Stimulated activated naive CD8-positive, alpha-beta T cell treated with anti-CD3 and anti-CD28 coated beads, Interleukin-15, amount 100 ng/mL, for 72 hours (primary cell): ENCODE data around the gene IL1RAPL1.

ENCODE experiments used
- ATAC-seq: fragments of 150-1000 bp; cut with Tn5 transposase; 2 replicates; pipeline ENCODE4 v1.10.0; 2021; ENCODE audit warnings: mild to moderate bottlenecking, moderate library complexity
- DNase-seq, 2 donors: peaks; one replicate each; pipeline ENCODE4 v3.0.0; 2021 to 2022
- H3K27ac Mint-ChIP-seq, 2 donors: one replicate each; pipeline ENCODE4 v1.8.0; 2022; ENCODE audit warnings: mild to moderate bottlenecking in 2 of 2, mixed read lengths in 2 of 2, moderate library complexity in 2 of 2
- H3K27me3 Mint-ChIP-seq: one replicate; pipeline ENCODE4 v1.8.0; 2022; ENCODE audit warnings: mixed read lengths
- H3K4me1 Mint-ChIP-seq: one replicate; pipeline ENCODE4 v1.8.0; 2022; ENCODE audit warnings: mild to moderate bottlenecking, mixed read lengths
- H3K4me3 Mint-ChIP-seq, 2 donors: one replicate each; pipeline ENCODE4 v1.8.0; 2022; ENCODE audit warnings: mild to moderate bottlenecking in 2 of 2, mixed read lengths in 2 of 2, moderate library complexity in 1 of 2
- H3K9me3 Mint-ChIP-seq, 2 donors: one replicate each; pipeline ENCODE4 v1.8.0; 2022; ENCODE audit warnings: mixed read lengths in 2 of 2

The IL1RAPL1 gene

DNA sequence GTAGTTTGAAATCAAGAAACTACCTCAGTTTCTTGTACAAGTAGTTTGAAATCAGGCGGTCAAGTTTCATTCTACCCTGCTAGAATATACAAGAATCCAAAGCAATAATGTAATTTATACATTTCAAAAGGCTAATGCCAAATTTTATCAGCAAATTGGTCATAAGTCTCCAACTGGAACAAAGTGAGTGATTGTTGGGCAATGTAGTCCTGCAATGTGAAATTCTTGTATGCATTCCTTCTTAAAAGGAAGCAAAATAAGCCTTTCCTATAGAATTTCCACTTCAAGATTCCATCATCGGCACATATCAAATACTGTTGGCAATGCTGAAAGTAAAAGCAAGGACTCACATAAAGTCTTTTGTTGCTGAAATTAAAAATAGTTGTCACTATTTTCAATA, 334.9 kb downstream of the IL1RAPL1 start:
- Mint-ChIP-seq H3K27me3 (no peaks in the 10 kb centered on the region), H3K4me3 (no peak overlapping the region), H3K9me3 (peaks cover 0 to under 1% of the 10 kb centered on the region in 2 donors), H3K27ac (no peak overlapping the region), H3K4me1 (no peaks in the 10 kb centered on the region)
- no peak for DNase-seq
- no peak for ATAC-seq

DNA sequence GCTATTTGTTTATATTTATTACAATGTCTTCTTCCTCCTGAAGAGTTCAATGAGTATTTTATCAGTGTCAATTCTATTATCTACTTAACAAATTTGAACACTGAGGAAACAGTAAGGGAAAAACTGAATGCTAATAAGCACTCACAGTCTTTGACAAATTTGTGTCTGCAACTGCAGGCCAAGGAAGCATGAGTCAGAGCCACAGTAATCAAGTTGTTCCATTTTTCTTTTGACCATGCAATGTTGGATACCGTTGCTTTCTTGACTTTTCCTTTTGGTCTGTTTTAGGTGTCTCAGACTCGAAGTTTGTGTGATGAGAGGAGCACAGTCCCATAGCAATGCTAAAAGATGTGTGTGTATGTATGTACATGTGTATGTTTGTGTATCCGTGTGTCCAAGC, 359.6 kb downstream of the IL1RAPL1 start:
- H3K4me3 Mint-ChIP-seq, result no peak overlapping the region
- H3K9me3 Mint-ChIP-seq, result no peaks in the 10 kb centered on the region
- H3K4me1 Mint-ChIP-seq, result no peaks in the 10 kb centered on the region
- no peak overlapping the region for H3K27ac Mint-ChIP-seq
- DNase-seq (no peak), ATAC-seq (no peak)
- no peaks in the 10 kb centered on the region for H3K27me3 Mint-ChIP-seq

DNA sequence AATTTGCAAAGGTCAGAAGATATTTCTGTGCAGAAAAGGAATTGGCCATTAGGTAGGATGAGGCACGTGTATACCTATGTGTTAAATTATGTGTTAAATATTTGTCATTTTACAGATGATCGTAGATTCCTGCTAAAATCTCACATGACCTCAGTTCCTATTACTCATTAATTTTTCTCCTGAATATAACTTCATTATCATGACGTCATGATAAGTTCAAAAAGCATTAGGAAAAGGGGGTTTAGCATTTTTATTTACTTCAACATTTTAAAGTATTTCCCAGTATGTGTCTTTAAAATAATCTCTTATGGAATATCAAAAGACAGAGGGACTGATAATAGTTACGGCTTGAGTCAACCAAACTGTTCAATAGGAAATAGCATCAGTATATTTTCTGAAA, 372.8 kb downstream of the IL1RAPL1 start:
- H3K27ac Mint-ChIP-seq, result no peak overlapping the region
- DNase-seq, result no peak
- H3K4me1 Mint-ChIP-seq, result no peaks in the 10 kb centered on the region
- no peaks in the 10 kb centered on the region for H3K9me3 Mint-ChIP-seq
- no peaks in the 10 kb centered on the region for H3K27me3 Mint-ChIP-seq
- no peak for ATAC-seq
- H3K4me3 Mint-ChIP-seq, result no peak overlapping the region

DNA sequence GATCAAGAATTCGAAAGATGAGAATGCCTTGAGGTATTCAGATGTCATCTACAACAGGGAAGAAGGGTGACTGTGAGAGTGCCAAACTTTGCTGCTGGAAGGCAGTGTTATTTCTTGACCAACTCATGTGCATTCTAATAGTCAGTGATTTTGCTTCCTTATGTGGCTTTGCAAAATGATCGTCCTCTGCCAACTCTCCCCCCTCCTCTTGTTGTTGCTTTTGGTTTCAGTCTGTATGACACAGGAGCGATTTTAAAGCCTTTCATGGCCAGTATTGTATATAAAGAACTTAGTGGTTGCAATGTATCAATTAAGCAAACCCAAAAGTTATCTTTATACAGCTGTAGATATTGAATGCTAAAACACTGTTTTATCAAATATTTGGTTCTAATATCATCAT, 379.1 kb downstream of the IL1RAPL1 start:
- ATAC-seq (no peak), DNase-seq (no peak)
- no peak overlapping the region for H3K4me3 Mint-ChIP-seq
- H3K9me3 Mint-ChIP-seq, result no peaks in the 10 kb centered on the region
- no peaks in the 10 kb centered on the region for H3K27me3 Mint-ChIP-seq
- peak overlapping the region in 1 of 2 donors; percentile 69 for H3K27ac Mint-ChIP-seq
- H3K4me1 Mint-ChIP-seq, result no peaks in the 10 kb centered on the region

DNA sequence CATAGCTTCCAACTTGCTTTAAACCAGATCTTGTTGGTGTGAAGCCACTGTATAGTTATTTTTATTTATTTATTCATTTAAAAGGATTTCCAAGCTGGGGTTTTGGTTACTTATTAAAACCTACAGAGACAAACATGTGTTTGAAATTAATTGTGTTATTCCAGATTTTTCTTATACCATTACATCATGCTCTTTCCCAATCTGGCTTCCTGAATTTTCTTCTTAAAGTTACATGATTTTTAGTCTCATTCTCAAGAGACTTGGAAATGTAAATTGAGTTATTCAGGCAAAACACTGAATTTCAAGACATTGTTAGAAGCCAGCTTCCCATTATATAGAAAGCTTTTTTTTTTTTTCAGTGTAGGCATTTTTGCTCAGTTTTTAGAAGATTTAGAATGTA, 381.9 kb downstream of the IL1RAPL1 start:
- Mint-ChIP-seq H3K27ac (no peak overlapping the region), H3K4me1 (no peaks in the 10 kb centered on the region), H3K27me3 (no peaks in the 10 kb centered on the region), H3K9me3 (peaks cover 0 to 5% of the 10 kb centered on the region in 2 donors), H3K4me3 (no peak overlapping the region)
- ATAC-seq (no peak), DNase-seq (no peak)

DNA sequence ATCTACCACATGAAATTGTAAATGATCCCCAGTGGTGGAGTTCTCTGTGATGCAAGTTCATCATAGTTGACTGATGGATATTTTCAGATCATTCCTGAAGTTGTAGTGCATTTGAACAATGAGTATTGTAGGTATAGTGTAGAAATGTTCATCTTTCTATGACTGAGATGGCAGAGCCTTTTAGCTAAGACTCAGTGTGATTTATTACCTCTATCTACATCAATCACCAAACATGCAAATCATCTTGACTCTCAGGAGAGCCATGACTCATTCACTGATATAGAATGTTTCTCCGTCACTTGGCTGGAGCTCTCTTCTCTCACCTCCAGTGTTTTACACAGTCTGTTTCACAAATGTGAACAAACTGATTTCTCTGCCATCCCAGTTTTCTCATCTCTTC, 392.6 kb downstream of the IL1RAPL1 start:
- H3K27ac Mint-ChIP-seq, result no peak overlapping the region
- peaks cover 0 to 17% of the 10 kb centered on the region in 2 donors for H3K9me3 Mint-ChIP-seq
- H3K4me3 Mint-ChIP-seq, result no peak overlapping the region
- ATAC-seq, result no peak
- H3K4me1 Mint-ChIP-seq, result no peaks in the 10 kb centered on the region
- DNase-seq, result no peak
- no peaks in the 10 kb centered on the region for H3K27me3 Mint-ChIP-seq

DNA sequence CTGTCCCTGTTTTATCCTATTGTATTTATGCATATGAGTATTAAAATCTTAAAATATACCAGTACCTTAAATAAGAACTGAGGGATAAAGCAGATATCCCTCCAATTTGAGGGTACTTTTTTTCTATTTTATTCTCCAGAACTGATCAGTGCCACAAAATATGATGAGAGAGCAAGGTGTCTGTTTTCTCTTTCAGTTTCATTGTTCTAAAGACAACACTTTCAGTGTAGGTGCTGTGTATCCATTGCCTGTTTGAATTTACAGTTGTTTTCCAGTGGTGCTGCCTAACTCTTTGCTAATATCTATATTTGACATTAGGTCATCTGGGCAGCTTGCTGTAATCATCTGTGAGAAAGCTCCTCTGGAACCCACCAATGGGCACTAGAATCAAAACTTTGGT, 394.7 kb downstream of the IL1RAPL1 start:
- H3K4me1 Mint-ChIP-seq, result no peaks in the 10 kb centered on the region
- no peak for ATAC-seq
- peaks cover 0 to 17% of the 10 kb centered on the region in 2 donors for H3K9me3 Mint-ChIP-seq

DNA sequence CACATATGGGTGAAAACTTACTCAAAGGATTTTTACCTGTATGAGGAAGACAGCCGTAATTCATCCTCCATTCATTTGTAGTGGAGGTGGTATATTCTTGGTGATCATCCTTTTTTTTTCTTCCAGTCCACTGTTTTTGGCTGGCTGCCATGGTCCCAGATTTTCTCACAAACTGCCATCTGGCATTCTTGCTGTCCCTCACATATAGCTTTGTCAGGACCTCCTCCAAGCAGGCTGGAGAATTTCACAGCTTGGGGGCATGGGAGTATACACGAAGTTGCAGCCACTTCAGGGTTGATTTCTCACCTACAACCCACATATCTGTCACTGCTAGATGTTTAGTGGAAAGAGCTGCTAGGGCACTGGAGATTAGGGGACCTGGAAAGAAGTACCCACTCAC, 401.0 kb downstream of the IL1RAPL1 start:
- ATAC-seq (no peak), DNase-seq (no peak)
- Mint-ChIP-seq H3K4me3 (no peak overlapping the region), H3K9me3 (no peaks in the 10 kb centered on the region), H3K27ac (no peak overlapping the region), H3K27me3 (no peaks in the 10 kb centered on the region), H3K4me1 (no peaks in the 10 kb centered on the region)

More for the DNA sequence above, 394.7 kb downstream of the IL1RAPL1 start:
- Mint-ChIP-seq H3K4me3 (no peak overlapping the region), H3K27me3 (no peaks in the 10 kb centered on the region), H3K27ac (no peak overlapping the region)
- DNase-seq, result no peak

DNA sequence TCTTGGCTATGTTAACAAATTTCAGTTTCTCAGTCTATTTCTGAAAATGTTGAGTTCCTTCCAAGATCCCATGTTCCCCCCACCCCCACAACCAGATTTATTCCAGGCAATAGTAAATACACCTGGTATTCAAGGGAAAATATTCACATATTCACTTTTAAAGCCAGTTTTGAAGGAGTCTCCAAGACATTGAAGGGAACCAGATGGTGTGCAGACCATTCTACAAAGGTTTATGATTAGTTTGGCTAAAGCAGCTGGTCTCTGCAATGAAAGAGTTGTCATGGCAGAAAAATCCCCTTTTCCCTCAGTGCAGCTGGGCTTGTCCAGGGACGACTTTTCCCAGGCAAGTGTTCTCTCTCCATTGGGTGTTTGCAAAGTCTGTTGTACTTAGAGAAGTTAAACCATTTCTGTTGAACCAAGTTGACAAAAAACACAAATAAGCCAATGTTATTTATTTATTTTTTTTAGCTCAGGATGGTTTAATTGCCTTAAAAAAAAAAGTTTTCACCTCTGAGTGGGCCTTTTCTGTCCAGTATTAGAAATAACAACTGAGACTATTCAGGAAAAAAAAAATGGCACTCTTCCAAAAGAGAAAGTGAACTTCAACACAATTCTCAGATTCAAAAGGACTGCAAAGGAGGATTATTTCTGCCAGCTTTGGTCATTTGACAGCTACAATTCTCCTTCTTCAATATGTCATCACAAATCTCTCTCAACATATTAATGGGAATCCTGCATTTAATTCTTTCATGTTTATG, 410.6 kb downstream of the IL1RAPL1 start:
- Mint-ChIP-seq H3K4me1 (no peaks in the 10 kb centered on the region), H3K27ac (no peak overlapping the region), H3K4me3 (no peak overlapping the region), H3K9me3 (peaks cover 0 to 4% of the 10 kb centered on the region in 2 donors), H3K27me3 (no peaks in the 10 kb centered on the region)
- ATAC-seq (no peak), DNase-seq (no peak)

DNA sequence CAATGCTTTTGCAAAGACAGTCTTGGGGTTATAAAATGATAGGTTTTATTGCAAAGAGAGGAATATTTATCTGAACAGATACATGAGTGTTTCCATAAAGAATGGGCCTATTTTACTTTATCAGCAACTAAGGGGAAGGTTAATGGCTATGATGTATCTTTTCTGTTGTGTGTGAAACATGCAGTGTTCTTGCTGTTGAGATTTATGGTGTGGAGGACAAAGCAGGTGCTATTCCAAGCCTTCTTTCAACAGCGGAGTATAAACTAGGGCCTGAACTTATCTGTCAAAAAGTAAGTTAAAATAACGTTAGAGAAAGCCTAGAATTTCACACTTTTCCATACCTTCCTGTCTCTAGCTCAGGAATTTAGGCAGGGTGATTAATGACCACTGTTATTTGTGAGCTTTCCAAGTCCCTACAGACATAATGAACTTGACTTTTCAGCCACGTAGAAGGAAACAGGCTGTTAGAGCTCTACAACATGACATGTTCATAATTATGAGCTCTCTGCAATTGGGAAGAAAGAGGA, 411.4 kb downstream of the IL1RAPL1 start:
- Mint-ChIP-seq H3K9me3 (peaks cover 0 to 4% of the 10 kb centered on the region in 2 donors), H3K4me1 (no peaks in the 10 kb centered on the region), H3K27me3 (no peaks in the 10 kb centered on the region), H3K4me3 (no peak overlapping the region), H3K27ac (no peak overlapping the region)
- no peak for ATAC-seq
- no peak for DNase-seq

DNA sequence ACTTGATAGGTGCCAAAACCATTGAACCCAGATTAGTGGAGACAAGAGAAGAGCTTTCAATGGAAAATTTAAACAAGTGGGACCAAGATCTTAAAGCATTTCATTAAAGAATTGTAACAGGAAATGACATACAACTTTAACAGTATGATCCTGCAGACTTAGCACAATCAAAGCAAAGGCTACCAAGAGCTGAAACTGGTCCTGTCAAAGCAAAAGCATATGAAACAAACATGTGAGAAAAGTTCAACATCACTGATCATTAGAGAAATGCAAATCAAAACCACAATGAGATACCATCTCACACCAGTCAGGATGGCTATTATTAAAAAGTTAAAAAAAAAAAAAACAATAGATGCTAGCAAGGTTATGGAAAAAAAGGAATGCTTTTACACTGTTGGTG, 425.6 kb downstream of the IL1RAPL1 start:
- no peak overlapping the region for H3K27ac Mint-ChIP-seq
- H3K9me3 Mint-ChIP-seq, result no peaks in the 10 kb centered on the region
- H3K27me3 Mint-ChIP-seq, result no peaks in the 10 kb centered on the region
- H3K4me3 Mint-ChIP-seq, result no peak overlapping the region
- DNase-seq (no peak), ATAC-seq (no peak)
- no peaks in the 10 kb centered on the region for H3K4me1 Mint-ChIP-seq

DNA sequence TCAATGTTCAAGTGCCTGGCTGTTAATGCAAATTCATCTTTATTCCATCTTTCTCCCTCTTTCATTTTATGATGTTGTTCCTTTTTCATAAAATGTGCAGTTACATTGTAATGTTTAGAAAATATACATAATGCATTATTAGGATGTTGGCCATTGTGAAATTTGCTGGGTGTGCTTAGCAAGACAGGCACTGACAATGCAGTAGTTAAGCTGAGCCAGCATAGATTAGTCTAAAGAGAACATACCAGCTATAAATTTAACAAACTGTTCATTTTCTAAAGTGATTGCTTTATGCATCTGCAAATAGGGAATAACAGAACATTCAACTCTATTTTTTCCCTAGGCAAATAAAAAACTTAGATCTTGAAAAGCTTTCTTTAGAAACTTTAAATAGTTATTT, 436.0 kb downstream of the IL1RAPL1 start:
- Mint-ChIP-seq H3K4me3 (no peak overlapping the region), H3K27me3 (no peaks in the 10 kb centered on the region), H3K4me1 (no peaks in the 10 kb centered on the region), H3K27ac (no peak overlapping the region), H3K9me3 (peaks cover 0 to 6% of the 10 kb centered on the region in 2 donors)
- ATAC-seq (no peak), DNase-seq (no peak)

DNA sequence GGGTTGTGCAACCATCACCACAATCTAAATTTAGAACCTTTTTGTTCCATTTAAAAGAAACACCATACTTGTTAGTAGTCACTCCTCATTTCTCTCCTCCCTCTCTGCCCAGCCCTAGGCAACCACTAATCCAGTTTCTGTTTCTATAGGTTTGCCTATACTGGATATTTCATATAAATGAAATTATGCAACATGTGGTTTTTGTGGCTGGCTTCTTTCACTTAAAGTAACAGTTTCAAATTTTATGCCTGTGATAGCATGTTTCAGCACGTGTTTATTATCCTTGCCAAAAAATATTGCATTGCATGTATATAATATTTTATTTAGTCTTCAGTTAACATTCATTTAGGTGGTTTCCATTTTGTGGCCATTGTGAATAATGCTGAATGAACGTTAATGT, 437.6 kb downstream of the IL1RAPL1 start:
- H3K27ac Mint-ChIP-seq, result no peak overlapping the region
- no peak for ATAC-seq
- no peak for DNase-seq

DNA sequence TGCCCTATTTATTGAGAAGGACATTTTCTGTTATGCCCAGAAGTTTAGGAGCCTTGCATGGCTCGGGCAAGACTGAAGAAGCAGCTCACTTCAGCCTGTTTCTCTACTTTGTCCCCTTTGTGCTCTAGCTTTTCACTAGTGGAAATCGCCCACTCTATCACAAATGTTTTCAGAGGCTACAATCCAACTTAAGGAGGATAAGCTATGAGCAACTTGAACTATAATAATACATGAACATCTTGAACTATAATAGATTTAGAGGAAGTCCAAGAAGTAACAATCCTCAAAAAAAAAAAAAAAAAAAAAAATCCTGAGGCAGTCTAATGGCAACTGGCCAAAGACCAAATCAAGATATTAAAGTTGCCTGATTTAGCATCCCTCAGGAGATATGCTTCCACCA, 452.3 kb downstream of the IL1RAPL1 start:
- no peak for DNase-seq
- H3K27ac Mint-ChIP-seq, result no peak overlapping the region
- ATAC-seq, result no peak
- H3K9me3 Mint-ChIP-seq, result no peaks in the 10 kb centered on the region
- H3K4me1 Mint-ChIP-seq, result no peaks in the 10 kb centered on the region
- no peaks in the 10 kb centered on the region for H3K27me3 Mint-ChIP-seq
- no peak overlapping the region for H3K4me3 Mint-ChIP-seq

More for the DNA sequence above, 437.6 kb downstream of the IL1RAPL1 start:
- Mint-ChIP-seq H3K27me3 (no peaks in the 10 kb centered on the region), H3K9me3 (no peaks in the 10 kb centered on the region), H3K4me1 (no peaks in the 10 kb centered on the region), H3K4me3 (no peak overlapping the region)

DNA sequence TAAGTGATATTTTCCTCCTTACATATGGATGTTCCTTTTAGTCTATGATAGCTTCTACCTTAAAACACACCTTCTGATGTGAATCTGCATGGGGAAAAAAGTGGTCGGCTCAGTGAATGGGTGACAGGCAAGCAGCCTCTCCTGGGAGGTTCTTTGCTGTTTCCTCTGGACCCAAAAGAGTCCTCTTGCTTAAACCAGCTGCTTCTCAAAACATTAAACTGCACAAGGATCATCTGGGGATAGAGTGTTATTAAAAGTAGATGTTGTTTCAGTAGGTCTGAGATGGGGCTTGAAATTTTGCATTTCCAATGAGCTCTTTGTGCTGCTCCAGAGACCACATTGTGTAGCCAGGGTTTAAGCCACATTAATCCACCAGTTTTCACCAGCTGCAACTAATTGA, 452.9 kb downstream of the IL1RAPL1 start:
- no peak overlapping the region for H3K27ac Mint-ChIP-seq

DNA sequence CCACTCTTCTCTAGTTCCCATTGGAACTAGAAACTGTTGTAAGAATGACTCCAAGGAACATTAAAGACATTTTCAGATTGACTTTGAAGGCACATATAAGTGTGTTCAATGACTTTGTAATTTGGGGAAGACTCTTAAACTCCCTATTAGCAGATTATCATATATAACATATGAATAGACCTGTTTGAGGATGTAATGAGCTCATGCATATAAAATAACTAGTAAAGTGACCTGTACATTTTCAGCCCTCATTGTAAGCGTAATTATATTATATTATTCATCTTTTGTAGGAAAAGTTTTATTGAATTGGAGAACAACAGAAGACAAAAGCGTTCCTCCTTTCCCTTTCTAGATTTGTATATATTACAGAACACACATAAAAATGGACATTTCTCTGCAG, 455.1 kb downstream of the IL1RAPL1 start:
- H3K4me3 Mint-ChIP-seq, result no peak overlapping the region
- ATAC-seq (no peak), DNase-seq (no peak)
- no peaks in the 10 kb centered on the region for H3K9me3 Mint-ChIP-seq
- no peak overlapping the region for H3K27ac Mint-ChIP-seq
- no peaks in the 10 kb centered on the region for H3K4me1 Mint-ChIP-seq
- no peaks in the 10 kb centered on the region for H3K27me3 Mint-ChIP-seq

More for the DNA sequence above, 452.9 kb downstream of the IL1RAPL1 start:
- no peak for ATAC-seq
- Mint-ChIP-seq H3K27me3 (no peaks in the 10 kb centered on the region), H3K4me3 (no peak overlapping the region), H3K9me3 (no peaks in the 10 kb centered on the region), H3K4me1 (no peaks in the 10 kb centered on the region)
- DNase-seq, result no peak

DNA sequence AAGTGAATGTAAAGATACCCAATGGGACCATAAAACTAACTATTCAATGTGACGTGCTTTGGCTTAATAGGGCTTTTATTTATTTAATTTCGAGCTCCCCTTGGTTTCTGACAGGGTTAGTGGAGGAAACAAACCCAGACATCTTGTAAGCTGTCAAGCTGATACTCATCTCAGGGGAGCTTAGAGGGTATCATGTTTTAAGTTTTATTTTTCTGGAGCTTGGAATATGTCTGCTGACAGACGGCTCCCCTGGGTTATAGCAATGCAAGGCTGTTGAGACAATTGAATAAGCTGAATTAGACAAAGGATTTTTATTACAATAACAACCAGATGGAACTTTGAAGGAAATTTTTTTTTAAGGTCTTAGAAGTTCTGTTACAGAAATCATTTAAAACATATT, 456.5 kb downstream of the IL1RAPL1 start:
- no peak for ATAC-seq
- H3K4me3 Mint-ChIP-seq, result no peak overlapping the region
- H3K27me3 Mint-ChIP-seq, result no peaks in the 10 kb centered on the region
- no peaks in the 10 kb centered on the region for H3K9me3 Mint-ChIP-seq
- DNase-seq, result no peak
- no peak overlapping the region for H3K27ac Mint-ChIP-seq
- H3K4me1 Mint-ChIP-seq, result no peaks in the 10 kb centered on the region
